ENCODE data around the gene LONRF2.
"Not testable (repeated sequence)": the region's sequence is repeated elsewhere in the genome, so short reads cannot be mapped to it uniquely, and the experiment has no call there.

Gene LONRF2

GRCh38 chr2:100321866-100322820 lies at the start of gene LONRF2:
Gene LONRF2, minus strand, starts transcription at chr2:100322501. Its CDS starts 408 bp downstream, at chr2:100322093.
- DNase-seq, result no peak

GRCh38 chr2:100367163-100367562 lies 44.9 kb upstream of the LONRF2 start:
- DNase-seq, result no peak

- no peak for DNase-seq
Measured at GRCh38 chr2:100365434-100365833, 43.1 kb upstream of the LONRF2 start.

- not testable (repeated sequence) for DNase-seq
Measured at GRCh38 chr2:100362269-100362668, 40.0 kb upstream of the LONRF2 start.

- DNase-seq, result no peak
Measured at GRCh38 chr2:100359576-100359975, 37.3 kb upstream of the LONRF2 start.

GRCh38 chr2:100358554-100358953 lies 36.3 kb upstream of the LONRF2 start:
- no peak for DNase-seq

- DNase-seq, result no peak
Measured at GRCh38 chr2:100352521-100352920, 30.2 kb upstream of the LONRF2 start.

GRCh38 chr2:100350661-100351185 lies 28.4 kb upstream of the LONRF2 start:
- DNase-seq, result no peak

- DNase-seq, result not testable (repeated sequence)
Measured at GRCh38 chr2:100345144-100345543, 22.8 kb upstream of the LONRF2 start.

- no peak for DNase-seq
Measured at GRCh38 chr2:100344433-100344832, 22.1 kb upstream of the LONRF2 start.

GRCh38 chr2:100342466-100342865 lies 20.2 kb upstream of the LONRF2 start:
- not testable (repeated sequence) for DNase-seq

GRCh38 chr2:100339823-100340222 lies 17.5 kb upstream of the LONRF2 start:
- DNase-seq, result no peak

- no peak for DNase-seq
Measured at GRCh38 chr2:100334929-100335328, 12.6 kb upstream of the LONRF2 start.

GRCh38 chr2:100327742-100328141 lies 5.4 kb upstream of the LONRF2 start:
- no peak for DNase-seq

GRCh38 chr2:100321179-100321865 lies 979 bp downstream of the LONRF2 start:
- no peak for DNase-seq

- DNase-seq, result no peak
Measured at GRCh38 chr2:100320547-100321178, 1.6 kb downstream of the LONRF2 start.

GRCh38 chr2:100317634-100318033 lies 4.7 kb downstream of the LONRF2 start:
- no peak for DNase-seq

GRCh38 chr2:100309973-100310719 lies 12.2 kb downstream of the LONRF2 start:
- DNase-seq, result no peak

GRCh38 chr2:100309311-100309710 lies 13.0 kb downstream of the LONRF2 start:
- DNase-seq, result no peak

- no peak for DNase-seq
Measured at GRCh38 chr2:100303744-100304143, 18.6 kb downstream of the LONRF2 start.

GRCh38 chr2:100302585-100302892 lies 19.8 kb downstream of the LONRF2 start:
- DNase-seq, result no peak

GRCh38 chr2:100301881-100302584 lies 20.3 kb downstream of the LONRF2 start:
- DNase-seq, result no peak
